ENCODE measurements around the gene CERS4. TPM values are rescaled to one million over a fixed set of nuclear protein-coding genes. Genes with fewer than 3 reads are reported as not detected.
"Not testable (repeated sequence)": the region's sequence is repeated elsewhere in the genome, so short reads cannot be mapped to it uniquely, and the experiment has no call there.

The CERS4 gene
- total RNA-seq, 1 donor from 2014 or later, result 65.4 TPM

DNA sequence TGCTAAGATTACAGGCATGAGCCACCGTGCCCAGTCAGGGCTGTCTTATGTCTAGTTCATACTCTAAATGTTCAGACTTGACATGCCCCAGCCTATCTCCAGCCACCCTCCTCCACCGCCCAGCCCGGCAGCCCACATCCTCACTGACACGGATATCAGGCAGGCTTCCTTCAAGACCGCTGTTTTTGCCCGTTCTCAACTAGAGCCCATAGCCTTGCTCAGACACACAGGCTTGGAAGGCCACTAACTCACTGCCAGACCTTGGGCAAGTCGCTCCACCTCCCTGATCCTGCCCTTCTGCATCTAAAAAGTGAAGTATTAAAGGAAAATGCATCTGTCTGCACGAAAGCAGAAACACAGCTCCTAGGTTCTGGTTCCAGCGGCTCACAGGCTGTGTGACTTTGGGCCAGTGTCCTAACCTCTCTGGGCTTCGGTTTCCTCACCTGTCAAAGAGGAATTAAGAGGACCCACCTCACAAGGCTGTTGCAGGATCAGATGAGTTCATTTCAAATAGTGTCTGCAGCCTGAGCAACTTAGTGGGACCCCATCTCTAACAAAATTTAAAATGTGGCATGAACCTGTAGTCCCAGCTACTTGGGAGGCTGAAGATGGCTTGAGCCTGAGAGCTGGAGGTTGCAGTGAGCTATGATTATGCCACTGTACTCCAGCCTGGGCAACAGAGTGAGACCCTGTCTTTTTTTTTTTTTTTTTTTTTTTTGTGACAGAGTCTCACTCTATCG lies 14.5 kb upstream of the CERS4 start:
- H3K9me3 ChIP-seq, result no peaks in the 10 kb centered on the region
- H3K4me1 ChIP-seq, result peaks cover 13% of the 10 kb centered on the region
- TF ChIP-seq, protein P1, sequence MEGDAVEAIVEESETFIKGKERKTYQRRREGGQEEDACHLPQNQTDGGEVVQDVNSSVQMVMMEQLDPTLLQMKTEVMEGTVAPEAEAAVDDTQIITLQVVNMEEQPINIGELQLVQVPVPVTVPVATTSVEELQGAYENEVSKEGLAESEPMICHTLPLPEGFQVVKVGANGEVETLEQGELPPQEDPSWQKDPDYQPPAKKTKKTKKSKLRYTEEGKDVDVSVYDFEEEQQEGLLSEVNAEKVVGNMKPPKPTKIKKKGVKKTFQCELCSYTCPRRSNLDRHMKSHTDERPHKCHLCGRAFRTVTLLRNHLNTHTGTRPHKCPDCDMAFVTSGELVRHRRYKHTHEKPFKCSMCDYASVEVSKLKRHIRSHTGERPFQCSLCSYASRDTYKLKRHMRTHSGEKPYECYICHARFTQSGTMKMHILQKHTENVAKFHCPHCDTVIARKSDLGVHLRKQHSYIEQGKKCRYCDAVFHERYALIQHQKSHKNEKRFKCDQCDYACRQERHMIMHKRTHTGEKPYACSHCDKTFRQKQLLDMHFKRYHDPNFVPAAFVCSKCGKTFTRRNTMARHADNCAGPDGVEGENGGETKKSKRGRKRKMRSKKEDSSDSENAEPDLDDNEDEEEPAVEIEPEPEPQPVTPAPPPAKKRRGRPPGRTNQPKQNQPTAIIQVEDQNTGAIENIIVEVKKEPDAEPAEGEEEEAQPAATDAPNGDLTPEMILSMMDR (IDR thresholded peaks at IDR 0.05), result no peak
- no peak for DNase-seq
- peak overlapping the region; percentile 70 for H3K27ac ChIP-seq
- no peaks in the 10 kb centered on the region for H3K27me3 ChIP-seq
- intact Hi-C loops (cut with DNase I), result no loop called here
- H3K36me3 ChIP-seq, result no peaks in the 10 kb centered on the region
- ATAC-seq, result peak; percentile 62
- H3K4me3 ChIP-seq, result peak overlapping the region; percentile 12

DNA sequence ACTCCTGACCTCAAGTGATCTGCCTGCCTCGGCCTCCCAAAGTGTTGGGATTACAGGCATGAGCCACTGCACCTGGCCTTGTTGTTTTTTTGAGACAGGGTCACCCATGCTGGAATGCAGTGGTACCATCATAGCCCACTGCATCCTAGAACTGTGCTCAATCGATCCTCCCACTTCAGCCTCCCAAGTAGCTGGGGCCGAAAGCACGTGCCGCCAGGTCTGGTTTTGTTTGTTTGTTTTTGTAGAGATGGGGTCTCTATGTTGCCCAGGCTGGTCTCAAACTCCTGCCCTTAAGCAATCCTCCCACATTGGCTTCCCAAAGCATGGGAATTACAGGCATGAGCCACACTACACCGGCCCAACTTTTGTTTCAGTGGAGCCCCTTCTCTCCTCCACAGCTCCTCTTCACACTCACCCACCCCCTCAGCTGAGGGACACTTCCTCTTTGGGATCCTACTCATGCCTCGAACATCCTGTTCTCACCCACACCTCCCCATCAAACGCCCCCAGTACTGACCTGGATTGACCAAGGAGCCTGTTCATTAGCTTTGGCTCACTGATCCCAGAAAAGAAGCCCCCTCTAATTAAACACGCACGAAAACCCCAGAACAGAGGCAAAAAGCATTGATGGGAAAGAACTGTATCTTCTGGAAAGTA lies 12.8 kb upstream of the CERS4 start:
- H3K36me3 ChIP-seq, result no peaks in the 10 kb centered on the region
- no peak overlapping the region for H3K27ac ChIP-seq
- H3K4me3 ChIP-seq, result no peak overlapping the region
- H3K9me3 ChIP-seq, result no peaks in the 10 kb centered on the region
- no peaks in the 10 kb centered on the region for H3K27me3 ChIP-seq
- intact Hi-C loops (cut with DNase I), result no loop called here
- TF ChIP-seq, protein P1 (IDR thresholded peaks at IDR 0.05), result no peak
- H3K4me1 ChIP-seq, result peaks cover 13% of the 10 kb centered on the region
- ATAC-seq (no peak), DNase-seq (no peak)

DNA sequence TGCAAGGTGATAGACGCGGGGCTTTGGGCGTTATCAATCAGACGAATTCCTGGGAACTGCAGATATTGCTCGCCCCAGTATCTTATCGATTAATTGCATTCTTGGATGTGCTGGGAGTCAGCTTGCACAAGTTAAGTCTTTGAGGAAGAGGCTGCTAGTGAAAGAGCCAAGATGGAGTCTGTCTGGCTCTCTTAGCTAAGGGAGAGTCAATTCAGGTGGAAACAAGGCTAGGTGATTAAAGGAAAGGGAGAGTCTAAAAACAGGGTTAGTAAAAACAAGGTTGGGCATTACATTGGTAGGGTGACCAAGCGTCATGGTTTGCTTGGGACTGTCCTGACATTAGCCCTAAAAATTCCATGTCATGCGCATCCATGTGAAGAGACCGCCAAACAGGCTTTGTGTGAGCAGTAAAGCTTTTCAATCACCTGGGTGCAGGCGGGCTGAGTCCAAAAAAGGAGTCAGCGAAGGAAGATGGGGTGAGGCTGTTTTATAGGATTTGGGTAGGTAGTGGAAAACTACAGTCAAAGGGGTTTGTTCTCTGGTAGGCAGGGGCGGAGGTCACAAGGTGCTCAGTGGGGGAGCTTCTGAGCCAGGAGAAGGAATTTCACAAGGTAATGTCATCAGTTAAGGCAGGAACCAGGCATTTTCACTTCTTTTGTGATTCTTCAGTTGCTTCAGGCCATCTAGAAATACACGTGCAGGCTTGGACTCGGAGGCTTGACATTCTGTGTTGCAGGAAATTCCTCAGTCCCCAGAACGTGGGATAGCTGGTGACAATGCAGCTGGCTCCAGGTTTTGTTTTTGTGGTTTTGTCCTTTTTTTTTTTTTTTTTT lies 5.7 kb upstream of the CERS4 start:
- intact Hi-C loops (cut with DNase I); H3K36me3 ChIP-seq: not testable (repeated sequence)

DNA sequence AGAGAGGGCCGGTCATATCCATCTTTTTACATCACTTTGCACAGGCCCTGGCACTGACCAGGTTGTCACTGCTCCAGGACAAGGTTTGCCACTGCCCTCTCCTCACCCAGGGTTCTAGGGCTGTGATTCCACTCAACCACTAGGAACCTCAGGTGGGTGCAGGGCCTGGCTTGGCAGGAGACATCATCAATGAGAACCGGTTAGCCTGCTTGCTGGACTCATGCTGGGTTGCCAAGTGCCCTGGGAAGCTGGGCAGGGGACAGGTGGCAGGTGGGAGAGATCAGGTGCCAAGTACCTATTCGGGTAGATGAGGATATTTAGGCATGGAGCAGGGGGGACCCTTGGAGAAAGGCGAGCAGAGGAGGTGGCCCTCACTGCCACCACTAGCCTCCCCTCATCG lies 4.2 kb upstream of the CERS4 start:
- no peak overlapping the region for H3K4me3 ChIP-seq
- H3K4me1 ChIP-seq, result peaks cover 6% of the 10 kb centered on the region
- H3K36me3 ChIP-seq, result no peaks in the 10 kb centered on the region
- H3K9me3 ChIP-seq, result no peaks in the 10 kb centered on the region
- no peak for ATAC-seq
- DNase-seq, result no peak
- H3K27ac ChIP-seq, result no peak overlapping the region
- intact Hi-C loops (cut with DNase I), result no loop called here
- TF ChIP-seq, protein P1 (IDR thresholded peaks at IDR 0.05), result no peak
- H3K27me3 ChIP-seq, result no peaks in the 10 kb centered on the region

More for the DNA sequence above, 5.7 kb upstream of the CERS4 start:
- H3K4me1 ChIP-seq, H3K27me3 ChIP-seq, H3K9me3 ChIP-seq, DNase-seq, ATAC-seq, H3K27ac ChIP-seq, H3K4me3 ChIP-seq: not testable (repeated sequence)

DNA sequence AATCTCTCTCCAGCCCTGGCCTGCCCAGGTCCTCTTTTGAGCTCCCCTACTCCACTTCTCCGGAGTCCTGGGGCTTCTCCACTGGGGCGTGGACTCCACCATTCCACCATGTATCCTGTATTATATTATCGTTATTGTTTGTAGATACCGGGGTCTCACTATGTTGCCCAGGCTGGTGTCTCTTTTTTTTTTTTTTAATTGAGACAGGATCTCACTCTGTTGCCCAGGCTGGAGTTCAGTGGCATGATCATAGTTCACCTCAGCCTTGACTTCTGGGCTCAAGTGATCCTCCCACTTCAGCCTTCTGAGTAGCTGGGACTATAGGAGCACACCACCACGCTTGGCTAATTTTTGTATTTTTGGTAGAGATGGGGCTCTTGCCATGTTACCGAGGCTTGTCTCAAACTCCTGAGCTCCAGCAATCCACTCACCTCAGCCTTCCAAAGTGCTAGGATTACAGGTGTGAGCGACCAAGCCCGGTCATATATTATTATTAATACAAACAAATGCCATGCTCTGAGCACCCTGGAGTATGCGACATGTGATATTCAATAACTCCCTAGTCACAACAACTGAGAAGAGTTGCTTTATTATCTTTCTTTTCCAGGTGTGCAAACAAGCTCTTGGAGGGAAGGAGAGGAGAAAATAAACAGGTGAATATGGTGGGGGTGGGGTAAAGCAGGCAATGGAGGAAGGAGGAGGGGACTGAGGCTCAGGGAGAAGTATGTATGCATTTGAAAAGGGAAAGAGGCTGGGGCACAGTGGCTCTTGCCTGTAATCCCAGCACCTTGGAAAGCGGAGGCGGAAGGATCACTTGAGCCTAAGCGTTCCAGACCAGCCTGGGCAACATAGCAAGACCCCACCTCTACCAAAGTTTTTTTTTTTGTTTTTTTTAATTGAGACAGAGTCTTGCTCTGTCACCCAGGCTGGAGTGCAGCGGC lies 2.8 kb upstream of the CERS4 start:
- no peak for DNase-seq
- intact Hi-C loops (cut with DNase I), result no loop called here
- H3K27ac ChIP-seq, result no peak overlapping the region

DNA sequence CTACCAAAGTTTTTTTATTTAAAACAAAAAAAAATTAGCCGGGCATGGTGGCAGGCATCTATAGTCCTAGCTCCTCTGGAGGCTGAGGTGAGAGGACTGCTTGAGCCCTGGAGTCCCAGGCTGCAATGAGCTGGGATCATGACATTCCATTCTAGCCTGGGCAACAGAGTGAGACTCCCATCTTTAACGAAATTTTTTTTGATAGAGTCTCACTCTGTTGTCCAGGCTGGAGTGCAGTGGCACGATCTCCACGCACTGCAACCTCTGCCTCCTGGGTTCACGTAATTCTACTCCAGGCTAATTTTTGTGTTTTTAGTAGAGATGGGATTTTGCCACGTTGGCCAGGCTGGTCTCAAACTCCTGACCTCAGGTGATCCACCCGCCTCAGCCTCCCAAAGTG lies 1.8 kb upstream of the CERS4 start:
- intact Hi-C loops (cut with DNase I); DNase-seq; H3K27me3 ChIP-seq; H3K4me1 ChIP-seq; H3K27ac ChIP-seq; ATAC-seq; H3K4me3 ChIP-seq; H3K36me3 ChIP-seq; H3K9me3 ChIP-seq: not testable (repeated sequence)

More for the DNA sequence above, 2.8 kb upstream of the CERS4 start:
- Histone ChIP-seq H3K27me3 (no peaks in the 10 kb centered on the region), H3K4me3 (no peak overlapping the region), H3K36me3 (no peaks in the 10 kb centered on the region), H3K9me3 (no peaks in the 10 kb centered on the region), H3K4me1 (peaks cover 10% of the 10 kb centered on the region)
- TF ChIP-seq, protein P1 (IDR thresholded peaks at IDR 0.05), result no peak
- no peak for ATAC-seq

Measured in upper lobe of right lung (tissue), 1 donor.